Right lobe of liver (tissue), 6 donors: ENCODE data around the gene KIRREL3. TPM values are rescaled to one million over a fixed set of nuclear protein-coding genes. Genes with fewer than 3 reads are reported as not detected.

Experiments used
- ATAC-seq, 4 donors: fragments of 200-7000 bp; cut with Tn5 transposase; one replicate each; pipeline ENCODE4 v1.9.1; 2020; ENCODE audit warnings: mild to moderate bottlenecking in 4 of 4, moderate library complexity in 4 of 4
- DNase-seq, 3 donors: peaks; one replicate each; pipeline ENCODE4 v3.0.0-alpha.2; 2020
- H3K27ac ChIP-seq, 3 donors: fragments of 200-600 bp; one replicate each; pipeline ENCODE4 v1.8.0; 2022
- H3K27me3 ChIP-seq, 2 donors: fragments of 200-600 bp; one replicate each; pipeline ENCODE4 v1.8.0; 2022
- H3K36me3 ChIP-seq, 4 donors: fragments of 200-600 bp; sonication (generic) in 1 of 4; one replicate each; pipeline versions ENCODE4 v1.5.1 to v1.8.0; 2017 to 2022; ENCODE audit warnings: control low read depth in 1 of 4
- H3K4me1 ChIP-seq, 4 donors: fragments of 200-600 bp; sonication (generic) in 1 of 4; one replicate each; pipeline versions ENCODE4 v1.5.1 to v1.8.0; 2017 to 2022; ENCODE audit warnings: control low read depth in 1 of 4
- H3K4me3 ChIP-seq, 3 donors: fragments of 200-600 bp; one replicate each; pipeline ENCODE4 v1.8.0; 2022
- H3K9me3 ChIP-seq, 4 donors: fragments of 200-600 bp; sonication (generic) in 1 of 4; one replicate each; pipeline versions ENCODE4 v1.5.1 to v1.8.0; 2017 to 2022; ENCODE audit warnings: control low read depth in 1 of 4
- CTCF ChIP-seq, 4 donors: fragments of 200-600 bp in 3 of 4; fragments of 450-650 bp in 1 of 4; IDR thresholded peaks; one replicate each; pipeline versions ENCODE4 v1.5.1 to v1.8.0; 2016 to 2022; ENCODE audit warnings: antibody characterized with exemption in 4 of 4, mild to moderate bottlenecking in 2 of 4
- POLR2A ChIP-seq: fragments of 450-650 bp; IDR thresholded peaks from one replicate; pipeline ENCODE4 v1.6.1; 2017; ENCODE audit warnings: antibody characterized with exemption, mild to moderate bottlenecking
- WGBS: methylation state at CpG from one replicate; pipeline ENCODE4 v1.1.6; 2018; ENCODE audit warnings: low coverage, low lambda C conversion rate; ENCODE audit not compliant: insufficient coverage; ENCODE audit errors: missing lambda C conversion rate; 5-methylcytosine and 5-hydroxymethylcytosine counted together
- intact Hi-C, 2 donors: fragments of 100-400 bp; cut with DNase I; formaldehyde crosslinking; loops; one replicate each; pipeline versions ENCODE4 v1.11.2 to v1.14.1; 2022
- total RNA-seq, 6 experiments: library from RNA; depleted of rRNA in 2 of 6; stranded (reverse); fragments of >200 nt in 2 of 6; fragmentation: NEBNext Ultra II Directional in 3 of 6; extraction: Animal tissue kit (Norgen Biotek cat#: 25700) in 3 of 6; gene quantifications; one replicate each; pipeline versions ENCODE4 v1.1.0 to v1.2.4, GENCODE V29; 2016 to 2023
- donor health status: DM: no; HTN: yes; CAD: no.
- donor health status: DM: no; HTN: no; CAD: no.
- donor health status: DM: no; HTN: no; CAD: no.
- donor health status: DM: no; HTN: yes; CAD: no.
- donor health status: DM: no; HTN: yes; CAD: no.

Gene KIRREL3
- total RNA-seq, 6 experiments from 2014 or later = not detected

DNA sequence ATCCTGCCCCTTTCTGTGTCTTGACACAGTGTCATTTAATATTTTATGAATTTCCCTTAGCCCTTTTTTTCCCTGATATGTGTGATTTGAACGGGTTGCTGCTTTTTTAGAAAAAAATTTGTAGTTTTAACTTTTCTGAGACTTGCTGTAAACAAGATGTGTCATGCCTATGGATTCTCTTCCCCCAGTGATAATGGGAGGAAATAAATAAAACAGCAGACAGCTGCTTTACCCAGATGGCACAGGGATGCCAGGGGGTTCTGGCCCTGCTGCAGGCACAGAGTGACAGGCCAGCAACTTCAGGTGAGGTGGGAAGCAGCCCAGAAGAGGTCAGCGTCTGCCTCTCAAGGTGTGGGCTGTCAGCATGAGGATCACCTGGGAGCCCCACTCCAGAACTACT is 266.9 kb downstream of the KIRREL3 start:
- H3K4me3 ChIP-seq = no peak overlapping the region
- intact Hi-C loops = no loop called here

DNA sequence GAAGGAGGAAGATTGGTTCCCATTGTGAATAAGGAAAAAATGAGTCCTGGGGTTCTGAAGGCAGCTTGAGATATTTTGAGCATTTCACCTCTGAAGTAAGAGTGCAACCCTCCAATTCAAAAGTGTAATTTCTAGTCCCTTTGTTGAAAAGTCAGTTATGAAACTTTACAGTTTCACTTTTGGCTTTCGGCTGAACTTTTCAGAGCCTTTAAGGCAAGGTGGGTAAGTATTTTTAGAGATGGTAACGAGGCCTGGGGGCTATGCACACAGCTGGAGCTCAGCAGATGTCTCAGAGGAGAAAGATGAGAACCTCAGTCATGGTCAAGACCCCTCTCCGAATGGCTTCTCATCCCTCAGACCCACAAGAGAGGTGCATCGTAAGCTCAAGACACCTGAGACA is 267.6 kb downstream of the KIRREL3 start:
- Histone ChIP-seq H3K4me1 (no peaks in the 10 kb centered on the region), H3K36me3 (no peaks in the 10 kb centered on the region), H3K27ac (no peak overlapping the region), H3K4me3 (no peak overlapping the region), H3K27me3 (no peaks in the 10 kb centered on the region), H3K9me3 (no peaks in the 10 kb centered on the region)
- ATAC-seq (no peak), DNase-seq (no peak)
- no peak for TF ChIP-seq CTCF (IDR thresholded peaks at IDR 0.05)
- no peak for TF ChIP-seq POLR2A
- WGBS = 40% methylated on average over 2 of the region's 4 CpGs
- intact Hi-C loops = no loop called here

More for the DNA sequence above, 266.9 kb downstream of the KIRREL3 start:
- H3K9me3 ChIP-seq = no peaks in the 10 kb centered on the region
- 23% methylated on average over 2 of the region's 2 CpGs for WGBS
- no peaks in the 10 kb centered on the region for H3K27me3 ChIP-seq
- no peak overlapping the region for H3K27ac ChIP-seq
- no peaks in the 10 kb centered on the region for H3K4me1 ChIP-seq
- no peak for DNase-seq
- TF ChIP-seq POLR2A (no peak), CTCF (IDR thresholded peaks at IDR 0.05) (no peak)
- no peak for ATAC-seq
- H3K36me3 ChIP-seq = no peaks in the 10 kb centered on the region

DNA sequence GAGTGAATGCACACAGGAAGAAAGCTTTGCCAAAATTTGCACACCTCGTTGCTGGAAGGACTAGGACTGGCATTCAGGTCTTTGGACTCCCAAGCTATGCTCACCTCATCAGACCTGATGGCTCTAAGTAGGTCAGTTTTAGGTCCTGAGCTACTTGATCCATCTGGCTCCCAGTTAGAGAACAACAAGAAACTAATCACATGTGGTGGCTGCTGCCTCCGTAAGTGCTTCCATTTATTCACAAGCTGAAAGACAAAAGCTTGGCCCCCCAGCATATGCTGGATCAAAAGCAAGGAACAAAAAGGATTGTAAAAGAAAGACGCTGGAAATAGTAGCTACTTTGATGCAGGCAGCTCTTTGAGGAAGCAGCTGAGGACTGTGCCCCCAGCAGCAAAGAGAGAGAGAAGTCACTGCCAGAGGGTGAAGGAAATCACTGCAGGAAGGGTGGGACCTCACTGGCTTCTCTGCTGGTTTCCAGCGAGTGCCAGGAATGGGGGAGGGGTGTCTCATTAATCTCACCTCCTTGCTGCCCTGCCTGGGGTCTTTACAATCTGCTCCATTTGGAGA is 268.9 kb downstream of the KIRREL3 start:
- Histone ChIP-seq H3K4me1 (no peaks in the 10 kb centered on the region), H3K27ac (no peak overlapping the region), H3K36me3 (no peaks in the 10 kb centered on the region), H3K4me3 (no peak overlapping the region), H3K9me3 (no peaks in the 10 kb centered on the region), H3K27me3 (no peaks in the 10 kb centered on the region)
- intact Hi-C loops = no loop called here
- no peak for DNase-seq
- TF ChIP-seq CTCF (IDR thresholded peaks at IDR 0.05) (no peak), POLR2A (no peak)
- ATAC-seq = no peak
- 56% methylated on average over 4 of the region's 4 CpGs for WGBS

- DNase-seq (no peak), ATAC-seq (no peak)
- no peak overlapping the region for H3K4me3 ChIP-seq
- 62% methylated on average over 4 of the region's 5 CpGs for WGBS
- no peaks in the 10 kb centered on the region for H3K36me3 ChIP-seq
- H3K9me3 ChIP-seq = no peaks in the 10 kb centered on the region
- TF ChIP-seq CTCF (IDR thresholded peaks at IDR 0.05) (no peak), POLR2A (no peak)
- no peaks in the 10 kb centered on the region for H3K27me3 ChIP-seq
- no peaks in the 10 kb centered on the region for H3K4me1 ChIP-seq
- no peak overlapping the region for H3K27ac ChIP-seq
- intact Hi-C loops = no loop called here
Observed at GRCh38 chr11:126727381-126727780, 273.2 kb downstream of the KIRREL3 start.

- DNase-seq = no peak
- Histone ChIP-seq H3K9me3 (no peaks in the 10 kb centered on the region), H3K27me3 (no peaks in the 10 kb centered on the region), H3K27ac (no peak overlapping the region), H3K4me1 (no peaks in the 10 kb centered on the region), H3K4me3 (no peak overlapping the region), H3K36me3 (no peaks in the 10 kb centered on the region)
- intact Hi-C loops = no loop called here
- TF ChIP-seq POLR2A (no peak), CTCF (IDR thresholded peaks at IDR 0.05) (no peak)
- no peak for ATAC-seq
- 53% methylated on average over 4 of the region's 7 CpGs for WGBS
Observed at GRCh38 chr11:126725521-126725920, 275.0 kb downstream of the KIRREL3 start.
